NOMO-1 (cell line): ENCODE measurements around the gene WDR1.
"Not testable (repeated sequence)": the region's sequence is repeated elsewhere in the genome, so short reads cannot be mapped to it uniquely, and the experiment has no call there.

ENCODE experiments used
- DNase-seq, 2 experiments: peaks; one replicate each; lab custom pipeline; 2025; ENCODE audit not compliant: unreplicated experiment in 2 of 2; lab: John Stamatoyannopoulos, UW

The WDR1 gene

DNA sequence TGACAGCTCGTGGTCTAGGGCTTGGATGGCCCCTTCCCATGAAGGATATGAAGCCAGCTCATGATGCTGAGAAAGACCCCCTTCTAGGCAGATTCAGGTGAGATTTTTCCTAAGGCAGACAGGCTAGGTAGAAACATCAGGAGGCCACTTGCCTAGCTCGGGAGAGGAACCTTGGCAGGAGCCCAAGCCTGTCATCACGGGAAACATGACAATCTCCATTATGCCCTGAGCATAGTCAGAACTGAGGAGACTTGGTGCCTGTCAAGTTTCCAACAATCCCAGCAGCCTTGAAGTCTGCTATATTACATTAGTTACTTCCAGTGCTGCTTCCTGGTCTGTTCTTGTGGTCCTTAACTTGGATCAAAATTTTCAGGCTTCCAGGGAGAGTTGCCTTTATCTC is 18.7 kb upstream of the WDR1 start:
- no peak for DNase-seq

- DNase-seq = no peak
These were observed 17.5 kb upstream of the WDR1 start for GRCh38 chr4:10134141-10134540.

- no peak for DNase-seq
These were observed 14.6 kb upstream of the WDR1 start for GRCh38 chr4:10131202-10131601.

- no peak for DNase-seq
These were observed 13.7 kb upstream of the WDR1 start for GRCh38 chr4:10130178-10130888.

- DNase-seq = no peak
These were observed 12.9 kb upstream of the WDR1 start for GRCh38 chr4:10129196-10130177.

- no peak for DNase-seq
These were observed 12.2 kb upstream of the WDR1 start for GRCh38 chr4:10128761-10129160.

DNA sequence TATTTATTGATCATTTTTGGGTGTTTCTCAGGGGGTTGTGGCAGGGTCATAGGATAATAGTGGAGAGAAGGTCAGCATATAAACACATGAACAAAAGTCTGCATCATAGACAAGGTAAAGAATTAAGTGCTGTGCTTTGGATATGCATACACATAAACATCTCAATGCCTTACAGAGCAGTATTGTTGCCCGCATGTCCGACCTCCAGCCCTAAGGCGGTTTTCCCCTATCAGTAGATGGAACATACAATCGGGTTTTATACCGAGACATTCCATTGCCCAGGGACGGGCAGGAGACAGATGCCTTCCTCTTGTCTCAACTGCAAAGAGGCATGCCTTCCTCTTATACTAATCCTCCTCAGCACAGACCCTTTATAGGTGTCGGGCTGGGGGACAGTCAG is 10.9 kb upstream of the WDR1 start:
- not testable (repeated sequence) for DNase-seq

GRCh38 chr4:10124167-10124930 is 7.8 kb upstream of the WDR1 start:
- no peak for DNase-seq

DNA sequence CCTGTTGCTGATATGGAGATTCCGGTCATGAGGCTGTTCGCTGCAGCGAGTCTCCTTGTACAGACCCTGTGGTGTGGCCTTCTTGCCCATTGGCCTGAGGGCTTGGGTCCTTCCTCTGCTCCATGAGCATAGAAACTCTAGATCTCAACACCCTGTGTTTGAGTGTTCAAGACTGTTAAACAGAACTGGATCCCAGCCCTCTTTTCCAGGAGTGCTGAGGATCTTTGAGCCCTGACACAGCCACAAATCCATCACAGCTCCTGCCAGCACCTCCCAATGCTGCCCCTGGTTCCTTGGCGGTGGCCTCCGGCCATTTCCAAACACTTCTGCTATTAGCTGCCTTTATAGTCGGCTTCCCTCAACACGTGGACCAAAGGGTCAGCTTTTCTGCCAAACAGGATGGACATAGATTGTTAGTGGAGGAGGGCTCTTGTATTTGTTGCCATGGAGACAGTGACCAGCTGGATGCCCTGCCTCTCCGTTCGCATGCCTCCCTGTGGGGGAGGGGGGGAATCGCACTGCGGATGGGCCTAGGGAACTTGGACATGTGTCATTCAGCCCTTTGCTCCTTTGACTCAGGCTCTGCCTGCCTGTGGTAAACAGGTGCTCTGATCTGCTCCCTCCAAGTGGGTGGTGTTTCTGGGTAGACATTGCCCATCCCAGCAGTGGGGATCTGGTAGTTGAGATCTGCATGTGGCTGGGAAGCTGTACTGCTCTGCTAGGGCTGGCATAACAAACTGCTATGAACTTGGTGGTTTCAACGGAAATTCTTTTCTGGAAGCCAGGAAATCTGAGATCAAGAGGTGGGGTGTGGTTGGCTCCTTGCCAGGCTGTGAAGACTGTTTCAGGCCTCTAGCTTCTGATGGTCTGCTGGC is 6.9 kb upstream of the WDR1 start:
- no peak for DNase-seq

GRCh38 chr4:10122236-10122932 is 5.8 kb upstream of the WDR1 start:
- no peak for DNase-seq

GRCh38 chr4:10121568-10122208 is 5.1 kb upstream of the WDR1 start:
- DNase-seq = no peak

DNA sequence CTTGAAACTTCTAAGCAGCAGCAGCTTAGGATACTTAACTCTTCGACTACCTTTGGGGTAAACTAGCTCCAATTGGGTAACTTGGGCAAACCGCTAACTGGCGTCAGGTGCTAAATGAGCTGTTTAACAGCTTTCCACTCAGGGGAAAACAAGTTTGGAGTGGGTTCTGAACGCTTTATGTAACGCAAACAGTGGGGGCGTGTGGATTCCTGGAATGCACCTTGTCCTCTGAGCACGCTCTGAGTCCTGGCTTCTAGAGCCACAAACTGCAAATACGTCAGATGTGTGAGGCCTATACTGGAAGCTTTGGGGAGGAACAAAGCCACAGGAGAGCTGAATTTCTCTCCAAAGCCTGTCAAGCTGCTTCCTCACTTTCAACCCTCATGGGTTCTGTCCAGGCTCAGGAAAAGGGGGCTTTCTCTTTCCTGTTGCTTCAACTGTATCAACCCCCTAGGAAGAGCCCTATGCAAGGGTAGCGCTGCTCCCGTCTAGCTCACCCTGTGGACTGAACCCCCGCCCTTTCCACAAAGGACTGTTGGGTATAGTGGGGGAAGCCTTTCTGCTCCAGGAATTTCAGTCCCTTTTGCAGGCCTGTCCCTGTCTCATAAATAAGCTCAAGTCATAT is 4.5 kb upstream of the WDR1 start:
- DNase-seq = no peak

DNA sequence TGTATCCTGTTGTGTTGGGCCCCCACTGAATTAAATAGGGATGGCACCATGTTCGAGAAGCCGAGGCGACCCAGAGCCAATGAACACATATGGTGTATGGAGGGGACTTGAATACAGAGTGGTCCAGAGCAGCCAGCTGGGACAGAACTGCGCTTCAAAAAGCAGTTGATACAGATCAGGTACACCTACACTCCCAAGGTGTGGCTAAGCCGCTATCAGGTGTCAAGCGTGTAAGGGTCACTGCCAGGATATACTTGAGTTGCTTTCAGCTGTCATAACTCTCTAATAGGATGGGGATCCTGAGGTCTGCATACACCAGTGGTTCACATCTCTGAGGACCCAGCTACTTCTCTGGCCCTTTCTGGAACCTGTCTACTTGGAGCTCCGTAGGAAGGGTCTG is 3.2 kb upstream of the WDR1 start:
- DNase-seq = no peak

DNA sequence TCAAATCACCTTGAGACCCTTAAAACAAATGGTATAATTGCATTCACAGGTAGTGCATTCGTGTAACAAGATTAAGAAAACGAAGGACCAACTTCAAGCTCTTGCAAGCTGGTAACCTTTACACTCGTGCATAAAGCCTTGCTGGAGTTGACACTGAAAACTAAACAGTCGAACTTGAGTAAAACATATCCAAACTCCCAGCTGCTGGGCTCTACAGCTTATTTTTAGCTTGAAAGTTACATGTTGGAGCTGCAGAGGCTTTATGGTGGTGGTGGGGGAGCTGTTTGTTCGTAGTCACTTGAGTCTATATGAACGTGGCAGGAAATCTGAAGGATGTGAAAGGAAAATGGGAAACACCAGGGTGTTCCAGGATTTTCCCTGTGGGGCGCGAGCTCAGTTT is 2.7 kb upstream of the WDR1 start:
- no peak for DNase-seq

GRCh38 chr4:10118048-10119004 is 1.7 kb upstream of the WDR1 start:
- DNase-seq = no peak

DNA sequence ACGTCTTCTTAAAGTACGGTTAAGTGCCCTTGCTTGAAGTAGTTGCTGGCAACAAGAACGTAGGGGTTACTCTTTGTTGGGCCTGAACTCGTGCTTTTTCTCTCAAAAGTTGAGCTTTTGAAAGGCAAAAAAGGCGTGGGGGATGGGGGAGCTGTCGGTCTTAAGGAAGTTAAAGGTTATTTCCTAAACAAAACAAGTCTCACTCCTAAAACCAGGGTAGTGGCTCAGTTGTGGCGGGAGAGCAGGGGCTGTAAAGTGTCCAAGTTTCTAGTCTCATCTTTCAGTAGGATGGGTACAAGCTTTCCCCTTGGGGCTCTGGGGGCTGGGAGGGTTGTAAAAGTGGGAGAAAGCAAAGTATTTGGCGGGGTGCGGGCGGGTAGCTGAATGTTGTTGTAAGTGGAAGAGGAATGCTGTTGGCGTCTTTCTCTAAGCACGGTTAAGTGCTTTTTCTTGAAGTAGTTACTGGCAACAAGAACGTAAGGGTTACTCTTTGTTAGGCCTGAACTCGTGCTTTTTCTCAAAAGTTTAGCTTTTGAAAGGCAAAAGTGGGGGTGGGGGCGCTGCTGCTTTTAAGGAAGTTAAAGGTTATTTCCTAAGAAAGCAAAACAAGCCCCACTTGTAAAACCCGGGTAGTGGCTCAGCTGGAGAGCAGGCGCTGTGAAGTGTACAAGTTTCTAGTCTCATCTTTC is 904 bp upstream of the WDR1 start:
- peak; percentile 62 to 80 for DNase-seq
